Dendritic cell treated with granulocyte-macrophage colony-stimulating factor and Interleukin-4, amounts not matched to agents 40 ng/mL and 50 ng/mL, for 4 days (primary cell): Measurements from ENCODE around the gene SLX4IP.
A peak's percentile ranks its signal among the peaks of the same experiment; 100 is the strongest.
"Not testable (repeated sequence)": the region's sequence is repeated elsewhere in the genome, so short reads cannot be mapped to it uniquely, and the experiment has no call there.

ENCODE experiments used
- H3K27ac Mint-ChIP-seq: one replicate; pipeline ENCODE4 v1.8.0; 2022; ENCODE audit warnings: mild to moderate bottlenecking, mixed read lengths
- H3K27me3 Mint-ChIP-seq: one replicate; pipeline ENCODE4 v1.8.0; 2022; ENCODE audit warnings: mild to moderate bottlenecking, mixed read lengths
- H3K36me3 Mint-ChIP-seq: one replicate; pipeline ENCODE4 v1.8.0; 2022; ENCODE audit warnings: low read depth, mixed read lengths
- H3K4me1 Mint-ChIP-seq: one replicate; pipeline ENCODE4 v1.8.0; 2022; ENCODE audit warnings: low read depth, mixed read lengths
- H3K4me3 Mint-ChIP-seq: one replicate; pipeline ENCODE4 v1.8.0; 2022; ENCODE audit warnings: mild to moderate bottlenecking, moderate library complexity, mixed read lengths
- H3K9me3 Mint-ChIP-seq: one replicate; pipeline ENCODE4 v1.8.0; 2022; ENCODE audit warnings: mixed read lengths
- intact Hi-C: fragments of 100-400 bp; cut with micrococcal nuclease; formaldehyde crosslinking; loops from one replicate; pipeline ENCODE4 v1.15.0; 2022

The SLX4IP gene

DNA sequence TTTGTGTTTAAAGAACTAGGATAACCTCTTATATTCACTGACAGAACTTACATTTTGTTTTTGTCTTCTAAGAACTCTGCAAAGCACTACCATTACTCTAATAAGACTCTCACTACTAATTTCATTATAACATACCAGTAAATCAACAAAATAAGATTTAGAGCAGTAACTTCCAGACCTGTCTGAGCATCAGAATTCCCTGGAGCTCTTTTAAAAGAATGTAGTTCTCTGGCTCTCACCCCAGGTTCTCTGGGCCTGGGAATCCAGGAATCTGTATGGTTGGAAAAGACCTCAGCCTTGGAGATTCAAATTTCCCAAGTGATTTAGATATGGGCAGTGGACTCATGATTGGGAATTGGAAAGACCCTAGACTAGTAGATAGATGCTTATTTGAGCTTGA, 149.3 kb downstream of the SLX4IP start:
- intact Hi-C loops: no loop called here
- no peak overlapping the region for H3K4me3 Mint-ChIP-seq
- no peaks in the 10 kb centered on the region for H3K27me3 Mint-ChIP-seq
- H3K4me1 Mint-ChIP-seq: peaks cover 16% of the 10 kb centered on the region
- peaks cover 28% of the 10 kb centered on the region for H3K36me3 Mint-ChIP-seq
- H3K9me3 Mint-ChIP-seq: no peaks in the 10 kb centered on the region
- H3K27ac Mint-ChIP-seq: no peak overlapping the region

DNA sequence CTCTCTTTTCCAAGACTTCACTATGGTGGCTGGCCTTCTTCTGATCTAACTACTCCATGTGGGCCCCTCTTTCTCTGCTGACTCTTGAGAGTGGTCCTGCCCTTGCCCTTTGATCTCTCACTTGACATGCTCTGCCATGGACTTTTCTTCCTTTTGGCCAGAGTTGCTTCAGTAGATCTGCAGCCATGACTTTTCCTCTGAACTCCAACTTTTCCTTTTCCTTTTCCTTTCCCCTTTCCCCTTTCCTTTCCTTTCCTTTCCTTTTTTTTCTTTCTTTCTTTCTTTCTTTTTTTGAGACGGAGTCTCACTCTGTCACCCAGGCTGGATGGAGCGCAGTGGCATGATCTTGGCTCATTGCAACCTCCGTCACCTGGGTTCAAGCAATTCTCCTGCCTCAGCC, 150.2 kb downstream of the SLX4IP start:
- Mint-ChIP-seq H3K4me1 (peaks cover 16% of the 10 kb centered on the region), H3K27ac (peak overlapping the region; percentile 17), H3K36me3 (peaks cover 28% of the 10 kb centered on the region), H3K27me3 (no peaks in the 10 kb centered on the region), H3K9me3 (no peaks in the 10 kb centered on the region), H3K4me3 (no peak overlapping the region)
- intact Hi-C loops: no loop called here

DNA sequence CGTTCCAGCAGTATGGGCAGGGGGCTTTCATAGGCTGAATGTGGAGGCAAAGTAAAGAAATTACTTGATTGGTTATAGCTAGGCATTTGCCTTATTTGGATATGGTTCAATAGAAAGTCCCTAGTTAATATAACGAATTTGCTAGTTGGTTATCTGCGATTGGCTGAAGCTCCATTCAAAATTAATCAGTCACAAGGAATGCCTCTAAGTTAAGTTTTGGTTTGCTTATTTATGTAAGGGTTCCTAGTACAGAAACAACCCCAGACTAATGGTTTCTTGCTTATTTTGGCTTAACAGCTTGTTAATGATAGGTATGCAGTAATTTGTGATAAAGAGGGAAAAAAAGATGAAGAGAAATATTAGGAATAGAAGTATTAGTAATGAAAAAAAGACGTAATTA, 151.2 kb downstream of the SLX4IP start:
- Mint-ChIP-seq H3K27ac (no peak overlapping the region), H3K36me3 (peaks cover 23% of the 10 kb centered on the region), H3K9me3 (no peaks in the 10 kb centered on the region), H3K4me3 (no peak overlapping the region), H3K27me3 (no peaks in the 10 kb centered on the region), H3K4me1 (peaks cover 16% of the 10 kb centered on the region)
- intact Hi-C loops: no loop called here

DNA sequence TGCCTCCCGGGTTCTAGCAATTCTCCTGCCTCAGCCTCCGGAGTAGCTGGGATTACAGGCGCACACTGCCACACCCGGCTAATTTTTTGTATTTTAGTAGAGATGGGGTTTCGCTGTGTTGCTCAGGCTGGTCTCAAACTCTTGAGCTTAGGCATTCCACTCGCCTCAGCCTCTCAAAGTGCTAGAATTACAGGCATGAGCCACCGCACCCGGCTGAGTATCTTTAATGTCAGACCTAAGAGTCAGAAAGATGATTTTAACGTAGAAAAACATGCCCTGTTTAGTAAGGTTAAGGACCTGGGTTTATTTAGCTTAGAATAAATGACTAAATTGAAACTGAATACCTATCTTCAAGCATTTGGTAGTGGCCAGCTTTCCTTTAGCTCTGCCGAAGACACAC, 155.3 kb downstream of the SLX4IP start:
- H3K9me3 Mint-ChIP-seq, H3K27me3 Mint-ChIP-seq, intact Hi-C loops, H3K4me3 Mint-ChIP-seq, H3K27ac Mint-ChIP-seq: not testable (repeated sequence)
- H3K4me1 Mint-ChIP-seq: peaks cover 11% of the 10 kb centered on the region
- peaks cover 16% of the 10 kb centered on the region for H3K36me3 Mint-ChIP-seq

DNA sequence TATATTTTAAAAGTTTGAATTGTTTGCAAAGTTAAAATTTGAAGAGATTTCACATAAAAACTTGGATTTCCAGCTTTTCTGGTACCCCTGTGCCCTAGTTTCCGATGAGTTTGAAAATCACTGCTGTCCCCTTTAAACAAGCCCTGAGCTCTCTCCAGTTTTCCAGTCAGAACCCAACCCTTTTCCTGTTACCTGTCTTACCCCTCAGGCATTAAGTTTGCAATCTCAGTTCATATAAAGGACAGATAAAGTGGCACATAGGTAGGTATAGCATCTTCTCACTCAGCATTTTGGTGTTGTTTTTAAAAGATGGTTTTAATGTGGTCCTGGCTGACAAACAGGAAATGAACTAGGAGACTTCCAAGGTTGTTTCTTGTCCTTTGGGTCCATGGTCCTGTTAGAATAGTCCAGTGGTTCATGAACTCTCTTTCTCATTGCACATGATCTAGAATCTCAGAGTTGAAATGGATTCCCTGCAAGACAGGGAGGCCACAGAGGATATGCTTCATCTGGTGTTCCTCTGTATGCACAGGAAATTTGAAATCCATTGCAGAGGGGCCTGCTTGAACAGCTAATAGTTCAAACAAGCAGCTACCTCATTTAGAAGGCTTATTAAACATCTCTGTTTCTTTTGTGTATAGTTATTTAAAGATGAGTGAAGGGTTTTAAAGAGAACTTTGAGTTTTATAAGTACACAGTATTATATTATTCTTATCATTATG, 156.0 kb downstream of the SLX4IP start:
- Mint-ChIP-seq H3K27me3 (no peaks in the 10 kb centered on the region), H3K27ac (no peak overlapping the region), H3K4me3 (no peak overlapping the region), H3K4me1 (peaks cover 6% of the 10 kb centered on the region), H3K36me3 (peaks cover 9% of the 10 kb centered on the region), H3K9me3 (no peaks in the 10 kb centered on the region)
- intact Hi-C loops: no loop called here

DNA sequence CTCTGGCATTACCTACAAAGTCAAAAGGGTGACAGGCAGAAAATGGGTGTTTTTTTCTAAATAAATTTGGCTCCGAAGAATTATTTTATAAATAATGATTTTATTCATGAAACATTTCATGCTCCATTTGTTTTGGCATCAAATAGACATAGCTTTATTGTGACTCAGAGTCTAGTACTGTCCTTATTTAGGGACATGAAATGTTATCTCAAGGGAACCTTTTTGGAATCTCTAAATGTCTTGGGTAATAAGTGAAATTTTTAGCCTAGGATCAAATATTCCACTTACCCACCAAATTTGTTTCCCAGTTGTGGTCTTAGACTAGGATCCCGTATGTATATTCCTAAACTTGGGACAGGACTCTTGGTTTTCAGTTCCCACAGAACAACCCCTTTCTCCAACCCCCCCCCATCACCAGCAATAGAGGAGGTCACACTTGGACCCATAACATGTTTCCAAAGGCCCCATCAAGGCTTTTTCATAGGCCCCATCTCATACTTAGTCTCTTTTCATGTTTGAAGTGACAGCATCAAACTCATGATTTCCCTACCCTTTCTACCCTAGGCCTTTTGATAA, 156.9 kb downstream of the SLX4IP start:
- intact Hi-C loops: no loop called here
- H3K27ac Mint-ChIP-seq: no peak overlapping the region

DNA sequence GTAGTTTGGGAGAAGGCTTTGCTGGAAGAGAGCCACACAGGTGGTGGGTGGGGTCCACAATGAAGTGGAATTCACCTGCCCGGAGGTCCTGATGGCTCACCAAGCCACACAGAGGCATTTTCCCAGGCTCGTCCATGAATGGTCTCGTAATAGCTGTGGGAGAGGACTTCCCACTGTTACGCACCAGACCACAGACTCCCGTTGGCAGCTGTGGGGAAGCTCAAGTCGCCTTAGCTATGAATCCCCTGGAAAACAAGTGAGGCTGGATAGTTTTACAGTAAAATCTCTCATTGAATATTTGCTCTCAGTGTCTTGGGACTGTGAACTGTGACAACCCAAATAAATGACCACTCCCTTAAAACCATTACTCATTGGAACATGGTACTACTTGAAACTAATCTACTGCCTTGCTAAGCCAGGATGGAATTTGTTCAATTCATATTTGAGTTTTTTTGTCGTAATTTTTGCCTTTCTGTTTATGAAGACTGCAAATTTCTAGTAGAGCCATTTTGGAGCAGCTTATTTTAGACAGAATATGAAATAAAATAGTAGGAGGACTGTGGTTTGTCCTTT, 159.3 kb downstream of the SLX4IP start:
- intact Hi-C loops: no loop called here
- Mint-ChIP-seq H3K27me3 (no peaks in the 10 kb centered on the region), H3K4me3 (no peak overlapping the region), H3K4me1 (peaks cover 6% of the 10 kb centered on the region), H3K9me3 (no peaks in the 10 kb centered on the region), H3K27ac (no peak overlapping the region), H3K36me3 (peaks cover 13% of the 10 kb centered on the region)

More for the DNA sequence above, 156.9 kb downstream of the SLX4IP start:
- H3K27me3 Mint-ChIP-seq: no peaks in the 10 kb centered on the region
- peaks cover 6% of the 10 kb centered on the region for H3K4me1 Mint-ChIP-seq
- no peaks in the 10 kb centered on the region for H3K36me3 Mint-ChIP-seq
- no peak overlapping the region for H3K4me3 Mint-ChIP-seq
- no peaks in the 10 kb centered on the region for H3K9me3 Mint-ChIP-seq

DNA sequence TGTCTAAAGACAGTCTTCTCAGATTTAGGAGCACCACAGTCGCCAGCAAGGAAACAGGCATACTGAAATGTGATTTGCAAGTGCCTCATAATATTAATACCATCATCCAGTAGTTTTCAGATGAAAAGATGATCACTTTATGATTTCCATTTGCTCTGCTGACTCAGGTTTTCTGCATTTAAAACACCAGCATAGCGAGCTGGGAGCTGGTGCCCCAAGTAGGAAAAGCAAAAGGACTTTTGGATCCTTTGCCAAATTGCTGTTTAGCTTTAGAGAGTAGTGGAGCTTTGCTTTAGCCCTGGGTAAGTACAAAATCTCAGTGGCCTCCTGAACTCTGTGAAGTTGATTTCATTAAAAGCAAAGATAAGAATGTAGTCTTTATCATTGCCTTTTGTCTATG, 160.2 kb downstream of the SLX4IP start:
- H3K4me1 Mint-ChIP-seq: peaks cover 6% of the 10 kb centered on the region
- H3K9me3 Mint-ChIP-seq: no peaks in the 10 kb centered on the region
- intact Hi-C loops: no loop called here
- peaks cover 18% of the 10 kb centered on the region for H3K36me3 Mint-ChIP-seq
- H3K4me3 Mint-ChIP-seq: no peak overlapping the region
- no peak overlapping the region for H3K27ac Mint-ChIP-seq
- no peaks in the 10 kb centered on the region for H3K27me3 Mint-ChIP-seq

DNA sequence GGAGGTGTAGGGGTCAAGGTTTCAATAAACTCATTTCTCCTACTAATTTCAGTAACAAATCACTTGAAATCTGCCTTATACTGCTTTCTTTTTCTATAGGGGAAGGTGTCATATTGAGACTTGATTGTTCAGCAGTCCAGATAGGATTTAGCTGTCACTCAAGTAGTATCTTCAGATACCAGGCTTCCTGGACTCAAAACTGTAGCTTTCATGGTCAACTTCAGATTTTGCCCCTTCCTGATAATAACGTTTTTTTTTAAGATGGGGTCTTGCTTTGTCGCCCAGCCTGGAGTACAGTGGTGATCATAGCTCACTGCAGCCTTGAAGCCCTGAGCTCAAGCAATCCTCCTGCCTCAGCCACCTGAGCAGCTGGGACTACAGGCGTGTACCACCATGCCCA, 160.9 kb downstream of the SLX4IP start:
- H3K9me3 Mint-ChIP-seq: no peaks in the 10 kb centered on the region
- intact Hi-C loops: no loop called here
- H3K27me3 Mint-ChIP-seq: no peaks in the 10 kb centered on the region
- H3K27ac Mint-ChIP-seq: no peak overlapping the region
- peaks cover 6% of the 10 kb centered on the region for H3K4me1 Mint-ChIP-seq
- H3K36me3 Mint-ChIP-seq: peaks cover 22% of the 10 kb centered on the region
- no peak overlapping the region for H3K4me3 Mint-ChIP-seq

DNA sequence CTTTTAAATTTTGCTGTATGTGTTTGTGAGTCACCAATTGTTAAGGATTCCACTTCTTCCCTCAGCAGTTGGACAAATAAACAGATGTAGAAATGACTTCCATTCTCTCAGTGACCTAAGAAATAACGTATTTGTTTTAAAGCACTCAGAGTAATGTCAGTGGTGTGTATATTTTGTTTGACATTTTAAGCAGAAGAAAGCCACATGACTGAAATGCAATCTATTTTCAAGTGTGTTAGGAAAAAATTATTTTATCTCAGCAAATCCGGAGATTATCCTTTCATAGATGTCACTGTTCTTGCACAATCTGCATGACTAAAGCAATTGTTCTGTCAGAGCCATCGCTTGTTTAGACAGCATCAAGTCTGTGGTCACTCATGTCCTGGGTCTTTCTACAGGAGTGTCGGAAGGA, 161.6 kb downstream of the SLX4IP start:
- peak overlapping the region; percentile 27 for H3K27ac Mint-ChIP-seq
- peaks cover 28% of the 10 kb centered on the region for H3K36me3 Mint-ChIP-seq
- H3K4me1 Mint-ChIP-seq: peaks cover 6% of the 10 kb centered on the region
- no peak overlapping the region for H3K4me3 Mint-ChIP-seq
- no peaks in the 10 kb centered on the region for H3K27me3 Mint-ChIP-seq
- H3K9me3 Mint-ChIP-seq: no peaks in the 10 kb centered on the region
- intact Hi-C loops: no loop called here

DNA sequence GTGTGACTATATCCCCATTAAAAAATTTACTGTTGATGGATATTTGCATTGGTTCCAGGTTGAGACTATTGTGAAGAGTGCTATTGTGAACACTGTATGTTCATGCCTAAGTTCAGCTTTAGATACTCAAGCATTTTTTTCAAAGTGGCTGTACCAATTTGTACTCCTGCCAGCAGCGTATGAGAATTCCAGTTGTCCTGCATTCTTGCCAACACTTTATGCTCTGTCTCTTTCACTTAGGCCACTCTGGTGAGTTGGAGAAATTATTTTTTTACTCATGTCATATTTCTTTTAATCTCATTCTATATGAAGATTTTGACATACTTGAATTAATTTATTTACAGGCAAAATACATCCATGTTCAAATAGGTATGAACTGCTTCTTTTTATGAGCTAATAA, 162.5 kb downstream of the SLX4IP start:
- intact Hi-C loops: no loop called here
- H3K9me3 Mint-ChIP-seq: no peaks in the 10 kb centered on the region
- peaks cover 5% of the 10 kb centered on the region for H3K4me1 Mint-ChIP-seq
- H3K27me3 Mint-ChIP-seq: no peaks in the 10 kb centered on the region
- peaks cover 35% of the 10 kb centered on the region for H3K36me3 Mint-ChIP-seq
- H3K27ac Mint-ChIP-seq: peak overlapping the region; percentile 27
- H3K4me3 Mint-ChIP-seq: no peak overlapping the region

DNA sequence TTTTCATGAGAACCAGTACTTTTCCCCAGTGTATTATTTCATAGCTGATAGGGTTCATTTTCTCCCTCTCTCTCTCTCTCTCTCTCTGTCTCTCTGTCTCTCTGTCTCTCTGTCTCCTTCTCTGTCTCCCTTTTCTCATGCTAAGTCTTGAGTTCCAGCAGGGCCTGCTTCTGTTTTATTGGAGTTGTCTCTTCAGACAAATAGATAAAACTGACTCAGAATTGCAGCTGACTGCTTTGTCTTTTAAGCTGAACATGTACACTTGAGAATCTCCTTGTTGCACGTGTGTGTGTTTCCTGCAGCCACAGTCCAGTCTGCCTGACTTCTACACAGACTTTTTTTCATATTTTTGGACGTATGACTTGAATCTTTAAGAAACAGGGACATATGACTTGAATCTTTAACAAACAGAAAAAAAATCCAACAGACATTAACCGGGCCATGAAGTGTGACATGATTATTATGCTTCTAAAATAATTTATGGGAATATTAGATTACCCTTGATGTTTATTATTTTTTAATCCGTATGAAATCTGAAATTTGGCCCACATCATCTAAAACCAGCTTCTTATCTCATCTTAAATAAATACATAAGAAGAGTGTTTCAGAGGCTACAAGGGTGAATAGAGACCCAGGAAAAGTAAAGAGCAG, 167.2 kb downstream of the SLX4IP start:
- Mint-ChIP-seq H3K4me3 (no peak overlapping the region), H3K36me3 (peaks cover 61% of the 10 kb centered on the region), H3K4me1 (no peaks in the 10 kb centered on the region), H3K27ac (no peak overlapping the region), H3K27me3 (no peaks in the 10 kb centered on the region), H3K9me3 (no peaks in the 10 kb centered on the region)
- intact Hi-C loops: no loop called here

DNA sequence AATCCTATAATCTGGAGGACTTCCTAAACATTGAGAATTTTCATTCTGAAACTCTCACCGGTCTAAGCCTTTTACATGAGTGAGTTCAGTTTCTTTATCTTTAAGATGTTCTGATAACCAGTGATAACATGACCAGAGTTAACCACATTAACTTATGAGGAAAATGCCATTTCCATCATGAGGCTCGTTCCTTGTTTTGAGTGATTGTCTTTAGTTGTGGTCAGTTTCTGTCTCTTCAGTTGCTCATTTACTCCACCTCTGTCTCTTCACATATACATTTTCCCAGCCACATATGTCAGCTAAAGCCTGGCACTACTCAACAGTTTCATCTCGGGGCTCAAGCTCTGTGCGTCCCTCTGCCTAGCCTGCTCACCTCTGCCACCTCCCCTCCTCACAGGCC, 168.3 kb downstream of the SLX4IP start:
- Mint-ChIP-seq H3K36me3 (peaks cover 64% of the 10 kb centered on the region), H3K27ac (no peak overlapping the region)

More for the DNA sequence above, 168.3 kb downstream of the SLX4IP start:
- H3K4me3 Mint-ChIP-seq: no peak overlapping the region
- H3K4me1 Mint-ChIP-seq: no peaks in the 10 kb centered on the region
- intact Hi-C loops: no loop called here
- no peaks in the 10 kb centered on the region for H3K27me3 Mint-ChIP-seq
- H3K9me3 Mint-ChIP-seq: no peaks in the 10 kb centered on the region
